ENCODE data around the gene ASAP3. TPM values are rescaled to one million over a fixed set of nuclear protein-coding genes. Genes with fewer than 3 reads are reported as not detected.

Gene ASAP3
- total and polyA plus RNA-seq, 2 of the 4 experiments (the other 2 are of a cell fraction), result 18.6 to 18.8 TPM

- Histone ChIP-seq H3K9me1 (ENCODE audit: insufficient read depth, low read length) (no peaks in the 10 kb centered on the region), H3K79me1 (ENCODE audit: low read depth in 1 of 2, low read length in 2 of 2) (no peaks in the 10 kb centered on the region), H3K9ac (ENCODE audit: low read depth, low read length) (no peak overlapping the region), H3K14ac (replicated peaks; ENCODE audit: low read depth, low read length) (no peak overlapping the region), H2AK9ac (replicated peaks; ENCODE audit: low read depth, low read length, poor library complexity) (no peak overlapping the region), H4K20me1 (ENCODE audit: insufficient read depth, low read length) (no peaks in the 10 kb centered on the region; the same call in 1 of the 2 replicates), H4K8ac (ENCODE audit: low read depth in 2 of 2, low read length in 2 of 2) (no peak overlapping the region), H4K91ac (ENCODE audit: insufficient read depth, low read depth, low read length) (no peak overlapping the region), H3K9me3 (ENCODE audit: control insufficient read depth, insufficient read depth, low read length) (no peaks in the 10 kb centered on the region), H2BK5ac (ENCODE audit: low read depth, low read length, poor library complexity, severe bottlenecking) (no peak overlapping the region), H2BK20ac (ENCODE audit: low read depth, low read length) (no peak overlapping the region), H2AFZ (replicated peaks; ENCODE audit: low read length, poor library complexity) (no peak overlapping the region), H3K4me3 (ENCODE audit: insufficient read depth, low read depth, low read length) (no peak overlapping the region), H3K4me1 (ENCODE audit: control insufficient read depth, insufficient read depth, low read length) (no peaks in the 10 kb centered on the region), H2AK5ac (ENCODE audit: low read depth, low read length) (no peak overlapping the region), H2BK120ac (ENCODE audit: low read depth, low read length) (no peak overlapping the region), H3K4ac (ENCODE audit: low read depth, low read length) (no peak overlapping the region), H4K5ac (ENCODE audit: low read depth, low read length) (no peak overlapping the region), H3K56ac (ENCODE audit: extremely low read depth, insufficient read depth, low read length) (no peak overlapping the region), H3K27ac (ENCODE audit: insufficient read depth, low read length) (no peak overlapping the region), H3K27me3 (ENCODE audit: control insufficient read depth, insufficient read depth, low read length) (no peaks in the 10 kb centered on the region), H3K4me2 (ENCODE audit: low read depth, low read length) (no peak overlapping the region), H3K23ac (ENCODE audit: low read depth, low read length) (no peak overlapping the region), H3K36me3 (ENCODE audit: control insufficient read depth, insufficient read depth, low read length) (peaks cover 2% of the 10 kb centered on the region; the same call in 1 of the 2 replicates), H2BK15ac (ENCODE audit: low read depth, low read length) (no peak overlapping the region), H3K18ac (ENCODE audit: low read depth, low read length) (no peak overlapping the region)
- POLR2A ChIA-PET (ENCODE audit: unreplicated experiment), result no interaction called here
- CTCF ChIA-PET, result no interaction called here
- no peak for DNase-seq
- BruUV-seq (replicated peaks), result no TSS peak
- dilution Hi-C loops (cut with HindIII; ENCODE audit: low sequenced_read_pairs, unreplicated experiment) (no loop called here), in situ Hi-C loops (cut with MboI; ENCODE audit: low sequenced_read_pairs) (no loop called here), intact Hi-C loops (cut with micrococcal nuclease) (no loop called here)
- TF ChIP-seq RFX5 (IDR thresholded peaks at IDR 0.05; ENCODE audit: low read depth, low read length) (no peak), NFE2L2 (IDR thresholded peaks at IDR 0.05; ENCODE audit: low read depth, low read length) (no peak), MAFK (IDR thresholded peaks at IDR 0.05; ENCODE audit: low read depth, low read length) (no peak), RAD21 (IDR thresholded peaks at IDR 0.05; ENCODE audit: low read length) (no peak), BHLHE40 (IDR thresholded peaks at IDR 0.05; ENCODE audit: low read depth, low read length) (no peak), FOS (IDR thresholded peaks at IDR 0.05; ENCODE audit: low read depth, low read length) (no peak)
- 100% methylated on average over 1 of the region's 3 CpGs; no CpG with 5 or more reads in 1 of the 2 experiments for WGBS, 2 experiments (ENCODE audit: extremely low coverage in 2 of 2, insufficient read length in 1 of 2)
- no peak for ATAC-seq (ENCODE audit: low read depth)
Observed at GRCh38 chr1:23514111-23514679, 30.2 kb upstream of the ASAP3 start.
